ENCODE measurements around the gene DTNBP1. TPM values are rescaled to one million over a fixed set of nuclear protein-coding genes. Genes with fewer than 3 reads are reported as not detected.

The DTNBP1 gene
- total RNA-seq, 1 experiment from 2014 or later, result 13.5 TPM

- Mint-ChIP-seq H3K27ac (ENCODE audit: low read depth, unreplicated experiment) (no peak overlapping the region), H3K36me3 (ENCODE audit: insufficient read depth, unreplicated experiment) (peaks cover 48% of the 10 kb centered on the region), H3K4me1 (ENCODE audit: insufficient read depth, unreplicated experiment) (peaks cover 12% of the 10 kb centered on the region), H3K9me3 (ENCODE audit: unreplicated experiment) (no peaks in the 10 kb centered on the region), H3K27me3 (ENCODE audit: insufficient read depth, unreplicated experiment) (no peaks in the 10 kb centered on the region), H3K4me3 (ENCODE audit: unreplicated experiment) (no peak overlapping the region)
- DNase-seq (ENCODE audit: unreplicated experiment), result peak; percentile 68
- TF ChIP-seq, protein P1, sequence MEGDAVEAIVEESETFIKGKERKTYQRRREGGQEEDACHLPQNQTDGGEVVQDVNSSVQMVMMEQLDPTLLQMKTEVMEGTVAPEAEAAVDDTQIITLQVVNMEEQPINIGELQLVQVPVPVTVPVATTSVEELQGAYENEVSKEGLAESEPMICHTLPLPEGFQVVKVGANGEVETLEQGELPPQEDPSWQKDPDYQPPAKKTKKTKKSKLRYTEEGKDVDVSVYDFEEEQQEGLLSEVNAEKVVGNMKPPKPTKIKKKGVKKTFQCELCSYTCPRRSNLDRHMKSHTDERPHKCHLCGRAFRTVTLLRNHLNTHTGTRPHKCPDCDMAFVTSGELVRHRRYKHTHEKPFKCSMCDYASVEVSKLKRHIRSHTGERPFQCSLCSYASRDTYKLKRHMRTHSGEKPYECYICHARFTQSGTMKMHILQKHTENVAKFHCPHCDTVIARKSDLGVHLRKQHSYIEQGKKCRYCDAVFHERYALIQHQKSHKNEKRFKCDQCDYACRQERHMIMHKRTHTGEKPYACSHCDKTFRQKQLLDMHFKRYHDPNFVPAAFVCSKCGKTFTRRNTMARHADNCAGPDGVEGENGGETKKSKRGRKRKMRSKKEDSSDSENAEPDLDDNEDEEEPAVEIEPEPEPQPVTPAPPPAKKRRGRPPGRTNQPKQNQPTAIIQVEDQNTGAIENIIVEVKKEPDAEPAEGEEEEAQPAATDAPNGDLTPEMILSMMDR (IDR thresholded peaks at IDR 0.05; ENCODE audit: unreplicated experiment), result peak; percentile 80
- ChIA-PET POLR2A (no interaction called here), CTCF (interaction anchor here (0.7 to 1.2 kb wide), 7 partner anchors 22 to 1280 kb away, joined by 3 to 5 read pairs (median 4); no protein-coding TSS in a partner anchor)
- intact Hi-C loops (cut with micrococcal nuclease), result loop anchor here (5.0 to 10.0 kb wide), 2 partner anchors 131 to 1277 kb away; no protein-coding TSS in a partner anchor
- BruUV-seq (replicated peaks), result no TSS peak
Measured at GRCh38 chr6:15491255-15491985, 171.4 kb downstream of the DTNBP1 start.

DNA sequence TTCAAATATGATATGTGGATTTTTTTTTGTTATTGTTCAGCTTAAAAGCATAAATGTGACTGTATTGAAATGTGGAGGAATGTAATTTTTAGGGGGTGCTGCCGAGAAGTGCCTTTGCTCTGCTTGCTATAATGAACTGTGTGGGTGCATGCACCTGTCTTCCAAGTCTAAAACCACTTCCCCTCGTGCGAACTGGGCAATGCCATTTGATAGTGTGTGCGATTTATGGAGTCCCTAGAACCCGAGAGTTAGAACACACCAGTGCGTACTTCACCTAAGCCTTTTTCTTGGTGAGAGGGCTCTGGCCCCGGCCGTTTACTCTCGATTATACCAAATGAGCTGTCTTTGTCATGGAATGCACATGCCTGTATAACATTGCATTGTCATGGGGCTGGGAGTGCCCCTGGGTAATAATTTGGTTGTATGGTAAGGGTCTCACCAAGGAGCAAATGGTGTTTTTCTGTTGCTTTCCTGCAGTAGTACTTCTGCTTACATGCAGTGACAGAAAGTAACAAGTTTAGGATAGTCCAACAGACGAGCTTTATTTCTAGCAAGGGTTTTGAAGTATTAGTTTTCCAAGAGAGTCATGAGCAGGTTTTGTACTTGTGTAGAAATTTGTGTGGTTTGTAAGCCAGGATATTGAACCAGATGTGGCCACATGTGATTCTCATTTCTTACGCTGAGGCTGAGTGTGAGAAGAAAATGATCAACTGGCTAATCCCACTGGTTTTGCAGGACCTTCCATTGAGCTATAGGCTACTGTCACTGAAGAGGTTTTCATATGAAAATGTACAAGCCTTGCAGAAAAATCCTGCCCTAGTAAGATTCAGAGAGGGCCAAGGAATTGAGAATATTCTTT lies 172.4 kb downstream of the DTNBP1 start:
- Mint-ChIP-seq H3K4me3 (ENCODE audit: unreplicated experiment) (no peak overlapping the region), H3K9me3 (ENCODE audit: unreplicated experiment) (no peaks in the 10 kb centered on the region), H3K4me1 (ENCODE audit: insufficient read depth, unreplicated experiment) (peaks cover 15% of the 10 kb centered on the region), H3K27ac (ENCODE audit: low read depth, unreplicated experiment) (no peak overlapping the region), H3K27me3 (ENCODE audit: insufficient read depth, unreplicated experiment) (no peaks in the 10 kb centered on the region), H3K36me3 (ENCODE audit: insufficient read depth, unreplicated experiment) (peaks cover 39% of the 10 kb centered on the region)
- CTCF ChIA-PET, result interaction anchor here (0.5 to 1.6 kb wide), 15 partner anchors 15 to 1279 kb away, joined by 3 to 5 read pairs (median 4); no protein-coding TSS in a partner anchor
- POLR2A ChIA-PET, result no interaction called here
- no peak for DNase-seq (ENCODE audit: unreplicated experiment)
- TF ChIP-seq, protein P1 (IDR thresholded peaks at IDR 0.05; ENCODE audit: unreplicated experiment), result no peak
- BruUV-seq (replicated peaks), result TSS peak; percentile 8
- intact Hi-C loops (cut with micrococcal nuclease), result loop anchor here (5.0 to 10.0 kb wide), 2 partner anchors 132 to 1276 kb away; no protein-coding TSS in a partner anchor

DNA sequence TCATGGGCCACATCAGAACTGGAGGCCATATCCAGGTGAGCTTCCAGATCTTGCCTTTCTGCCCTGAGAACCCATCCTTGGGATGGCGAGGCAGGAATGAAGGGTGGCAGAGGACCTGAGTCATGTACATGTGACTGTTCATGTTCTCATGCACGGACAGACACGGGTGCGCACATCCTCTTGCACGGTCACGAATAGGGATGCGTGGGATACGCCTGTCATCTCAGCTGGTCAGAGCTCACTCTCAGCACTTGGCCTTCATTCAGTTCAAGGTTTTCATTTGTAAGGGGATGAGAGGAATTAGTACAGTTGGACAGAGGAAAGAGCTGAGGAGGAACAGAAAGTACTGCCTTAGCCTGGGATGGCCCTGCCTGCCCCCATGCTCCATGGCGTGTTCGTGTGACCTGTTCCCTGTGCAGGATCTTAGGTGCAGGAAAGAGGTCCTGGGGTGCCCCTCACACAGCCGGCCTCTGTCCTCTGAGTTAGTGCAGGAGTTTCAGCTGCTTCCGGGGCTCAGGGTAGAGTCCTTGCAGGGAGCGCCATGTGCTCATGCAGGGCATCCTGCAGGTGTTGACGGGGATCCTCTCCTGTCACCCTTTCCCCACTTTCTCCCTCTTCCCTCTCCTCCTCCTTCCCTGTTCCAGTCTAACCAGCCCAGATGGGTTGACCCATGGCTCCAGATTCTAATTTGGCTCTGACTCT lies 173.4 kb downstream of the DTNBP1 start:
- no TSS peak for BruUV-seq (replicated peaks)
- Mint-ChIP-seq H3K4me1 (ENCODE audit: insufficient read depth, unreplicated experiment) (peaks cover 14% of the 10 kb centered on the region), H3K9me3 (ENCODE audit: unreplicated experiment) (no peaks in the 10 kb centered on the region), H3K27ac (ENCODE audit: low read depth, unreplicated experiment) (no peak overlapping the region), H3K27me3 (ENCODE audit: insufficient read depth, unreplicated experiment) (no peaks in the 10 kb centered on the region), H3K36me3 (ENCODE audit: insufficient read depth, unreplicated experiment) (peaks cover 30% of the 10 kb centered on the region), H3K4me3 (ENCODE audit: unreplicated experiment) (no peak overlapping the region)
- CTCF ChIA-PET, result interaction anchor here (1.1 to 1.6 kb wide), 2 partner anchors 14 to 693 kb away, joined by 3 to 4 read pairs; no protein-coding TSS in a partner anchor
- DNase-seq (ENCODE audit: unreplicated experiment), result no peak
- intact Hi-C loops (cut with micrococcal nuclease), result no loop called here
- POLR2A ChIA-PET, result interaction anchor here (0.6 kb wide), 1 partner anchor 110 kb away, joined by 3 read pairs; no protein-coding TSS in a partner anchor
- TF ChIP-seq, protein P1 (IDR thresholded peaks at IDR 0.05; ENCODE audit: unreplicated experiment), result no peak
